Esophagus (tissue), 2 donors: ENCODE data around the gene NUP50. TPM values are rescaled to one million over a fixed set of nuclear protein-coding genes. Genes with fewer than 3 reads are reported as not detected.

Experiments used
- H3K27ac ChIP-seq, 2 donors: one replicate each; pipeline ENCODE4 v1.5.1; 2013; ENCODE audit warnings: low read depth in 2 of 2, mild to moderate bottlenecking in 2 of 2, inconsistent platforms in 1 of 2, low read length in 1 of 2, moderate library complexity in 1 of 2
- H3K27me3 ChIP-seq, 2 donors: one replicate each; pipeline ENCODE4 v1.6.1; 2013; ENCODE audit warnings: low read length in 2 of 2, control low read depth in 1 of 2, mild to moderate bottlenecking in 1 of 2; ENCODE audit not compliant: insufficient read depth in 2 of 2, control insufficient read depth in 1 of 2
- H3K36me3 ChIP-seq, 2 donors: one replicate each; pipeline ENCODE4 v1.6.1; 2013; ENCODE audit warnings: low read length in 1 of 2; ENCODE audit not compliant: control insufficient read depth in 2 of 2, insufficient read depth in 2 of 2
- H3K4me1 ChIP-seq, 2 donors: one replicate each; pipeline ENCODE4 v1.6.1; 2013; ENCODE audit warnings: low read length in 1 of 2; ENCODE audit not compliant: control insufficient read depth in 2 of 2, insufficient read depth in 2 of 2
- H3K4me3 ChIP-seq, 2 donors: one replicate each; pipeline ENCODE4 v1.5.1; 2013; ENCODE audit warnings: low read length in 2 of 2, mild to moderate bottlenecking in 2 of 2, low read depth in 1 of 2, moderate library complexity in 1 of 2
- H3K9me3 ChIP-seq, 2 donors: one replicate each; pipeline ENCODE4 v1.6.1; 2013; ENCODE audit warnings: mild to moderate bottlenecking in 2 of 2, low read depth in 1 of 2, low read length in 1 of 2, moderate library complexity in 1 of 2; ENCODE audit not compliant: control insufficient read depth in 2 of 2, insufficient read depth in 1 of 2
- WGBS, 2 donors: extraction: QIAGEN DNeasy Blood & Tissue Kit; methylation state at CpG; one replicate each; pipeline ENCODE4 v1.1.7; 2013; 5-methylcytosine and 5-hydroxymethylcytosine counted together
- polyA plus RNA-seq, 2 donors: library from polyadenylated mRNA; stranded (reverse); fragments of 200-250 nt; gene quantifications; one replicate each; pipeline ENCODE4 v1.2.3, GENCODE V29; 2013
- donor health status: healthy with polysubstance abuse.
- donor health status: Bipolar disorder and iron deficiency.

Gene NUP50
- polyA plus RNA-seq, 2 donors = 19.7 to 21.5 TPM

- 87 to 94% methylated on average over 18 to 20 of the region's 20 CpGs for WGBS, 2 donors
- Histone ChIP-seq H3K27ac (no peak overlapping the region), H3K4me1 (peaks cover 15 to 17% of the 10 kb centered on the region in 2 donors), H3K27me3 (no peaks in the 10 kb centered on the region), H3K4me3 (no peak overlapping the region), H3K9me3 (no peaks in the 10 kb centered on the region), H3K36me3 (peaks cover 5 to 35% of the 10 kb centered on the region in 2 donors)
Measured at GRCh38 chr22:45205276-45205925, 41.7 kb downstream of the NUP50 start.

GRCh38 chr22:45206233-45206632, 42.5 kb downstream of the NUP50 start:
- Histone ChIP-seq H3K36me3 (peaks cover 0 to 33% of the 10 kb centered on the region in 2 donors), H3K4me1 (peaks cover 13 to 14% of the 10 kb centered on the region in 2 donors)
- 88 to 93% methylated on average over 6 of the region's 6 CpGs for WGBS, 2 donors

DNA sequence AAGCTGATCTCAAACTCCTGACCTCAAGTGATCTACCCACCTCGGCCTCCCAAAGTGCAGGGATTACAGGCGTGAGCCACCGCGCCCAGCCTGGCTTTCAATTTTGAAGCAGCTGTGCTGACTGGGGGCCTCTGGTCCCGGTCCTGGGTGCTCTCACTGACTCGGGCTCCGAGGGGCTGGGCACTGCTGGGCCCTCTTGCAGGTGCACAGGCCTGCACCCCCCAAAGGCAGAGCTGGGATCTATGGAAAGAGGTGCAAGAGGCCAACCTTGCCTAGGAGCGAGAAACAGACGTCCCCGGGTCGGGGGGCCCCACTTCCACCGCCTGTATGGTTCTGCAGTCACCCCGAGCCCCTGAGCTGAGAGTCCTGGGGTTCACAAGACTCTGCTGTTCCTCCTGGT, 43.8 kb downstream of the NUP50 start:
- no peaks in the 10 kb centered on the region for H3K27me3 ChIP-seq
- no peak overlapping the region for H3K27ac ChIP-seq
- WGBS, 2 donors = 96% methylated on average over 13 of the region's 13 CpGs
- H3K4me3 ChIP-seq = no peak overlapping the region
- H3K36me3 ChIP-seq = peaks cover 0 to 29% of the 10 kb centered on the region in 2 donors
- H3K4me1 ChIP-seq = peaks cover 5 to 8% of the 10 kb centered on the region in 2 donors
- H3K9me3 ChIP-seq = no peaks in the 10 kb centered on the region

More at GRCh38 chr22:45206233-45206632, 42.5 kb downstream of the NUP50 start:
- H3K4me3 ChIP-seq = no peak overlapping the region
- H3K27ac ChIP-seq = no peak overlapping the region
- H3K27me3 ChIP-seq = no peaks in the 10 kb centered on the region
- no peaks in the 10 kb centered on the region for H3K9me3 ChIP-seq

DNA sequence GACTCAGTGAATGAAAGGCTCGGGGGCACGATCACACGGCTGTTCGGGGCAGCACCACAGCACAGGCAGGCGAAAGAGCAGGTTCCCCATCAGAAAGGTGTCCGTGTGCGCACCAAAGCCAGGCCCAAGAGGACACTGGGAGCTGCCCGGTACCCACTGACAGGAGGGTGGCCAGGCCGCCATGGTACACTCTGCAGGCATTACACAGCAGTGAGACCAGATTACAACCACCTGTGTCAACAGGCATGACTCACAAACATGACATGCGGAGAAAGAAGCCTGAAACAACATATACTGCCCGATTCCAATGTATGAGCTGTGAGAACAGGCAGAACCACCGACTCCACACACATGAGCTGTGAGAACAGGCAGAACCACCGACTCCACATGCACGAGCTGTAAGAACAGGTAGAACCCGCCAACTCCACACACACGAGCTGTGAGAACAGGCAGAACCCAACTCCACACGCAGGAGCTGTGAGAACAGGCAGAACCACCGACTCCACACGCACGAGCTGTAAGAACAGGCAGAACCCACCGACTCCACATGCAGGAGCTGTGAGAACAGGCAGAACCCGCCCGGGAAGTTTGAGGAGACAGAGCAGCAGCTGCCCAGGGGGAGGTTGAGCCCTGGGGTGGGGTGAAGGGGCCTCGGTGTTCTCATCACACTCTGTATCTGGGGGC, 44.4 kb downstream of the NUP50 start:
- 69 to 72% methylated on average over 24 of the region's 24 CpGs for WGBS, 2 donors
- peak overlapping the region in 1 of 2 donors; percentile 34 for H3K27ac ChIP-seq

DNA sequence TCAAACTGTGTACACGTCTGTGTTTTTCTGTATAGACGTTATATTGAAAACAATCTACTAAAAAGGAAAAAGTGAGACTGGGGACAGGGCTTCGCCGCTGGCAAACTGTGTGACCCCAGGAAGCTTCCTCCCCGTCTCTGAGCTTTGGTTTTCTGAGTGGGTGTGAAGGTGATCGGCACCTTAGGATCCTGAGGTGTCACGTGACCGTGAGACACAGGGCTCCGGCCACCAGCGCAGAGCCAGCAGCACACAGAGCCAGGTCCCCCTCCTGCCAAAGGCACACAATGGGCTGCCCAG, 44.9 kb downstream of the NUP50 start:
- H3K9me3 ChIP-seq = no peaks in the 10 kb centered on the region
- 77 to 85% methylated on average over 10 of the region's 10 CpGs for WGBS, 2 donors
- H3K4me3 ChIP-seq = no peak overlapping the region
- H3K27me3 ChIP-seq = no peaks in the 10 kb centered on the region
- H3K27ac ChIP-seq = peak overlapping the region in 1 of 2 donors; percentile 34
- peaks cover 0 to 18% of the 10 kb centered on the region in 2 donors for H3K36me3 ChIP-seq
- H3K4me1 ChIP-seq = peaks cover 7 to 11% of the 10 kb centered on the region in 2 donors

More for the DNA sequence above, 44.4 kb downstream of the NUP50 start:
- peaks cover 0 to 23% of the 10 kb centered on the region in 2 donors for H3K36me3 ChIP-seq
- H3K9me3 ChIP-seq = no peaks in the 10 kb centered on the region
- no peaks in the 10 kb centered on the region for H3K27me3 ChIP-seq
- no peak overlapping the region for H3K4me3 ChIP-seq
- H3K4me1 ChIP-seq = peaks cover 6 to 8% of the 10 kb centered on the region in 2 donors

DNA sequence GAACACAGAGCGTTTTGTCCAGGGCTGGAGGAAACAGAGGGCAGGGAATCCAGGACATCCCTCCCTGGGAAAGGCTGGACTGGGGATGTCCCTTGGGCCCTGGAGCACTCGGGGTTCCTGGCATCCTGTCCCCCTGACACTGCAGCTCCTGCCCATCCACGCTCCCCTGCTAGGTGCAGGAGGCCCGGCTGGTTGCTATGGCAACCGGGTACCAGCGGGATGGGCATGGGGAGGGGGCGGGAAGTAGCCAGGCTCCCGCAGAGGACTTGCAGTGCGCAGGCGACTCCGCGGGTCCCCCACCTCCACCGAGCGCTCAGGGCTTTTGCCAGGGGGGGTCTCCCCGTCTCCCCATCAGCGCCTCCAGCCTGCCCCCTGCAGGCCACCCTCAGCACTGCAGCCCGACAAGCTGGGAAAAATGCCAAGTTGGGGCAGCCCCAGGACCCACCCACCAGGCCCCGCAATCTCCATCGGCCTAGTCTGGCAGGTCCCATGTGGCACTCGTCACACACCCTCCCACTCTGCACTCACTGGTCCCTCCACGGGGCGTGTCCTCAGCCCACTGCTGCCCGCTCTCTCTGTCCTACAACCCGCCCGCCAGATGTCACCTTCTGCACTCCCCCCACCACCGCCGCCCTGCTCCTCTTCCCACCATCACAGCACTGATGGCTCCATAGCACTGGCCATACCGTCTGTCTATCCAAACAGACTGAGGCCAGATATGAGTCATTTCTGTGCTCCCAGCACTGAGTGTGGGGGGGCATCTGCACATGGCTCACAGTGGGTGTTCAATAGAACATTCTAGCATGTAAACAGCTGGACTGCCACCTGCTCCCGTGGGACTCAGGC, 45.5 kb downstream of the NUP50 start:
- 47 to 61% methylated on average over 24 to 29 of the region's 29 CpGs for WGBS, 2 donors
- H3K4me3 ChIP-seq = no peak overlapping the region
- peaks cover 7 to 11% of the 10 kb centered on the region in 2 donors for H3K4me1 ChIP-seq
- peaks cover 0 to 12% of the 10 kb centered on the region in 2 donors for H3K36me3 ChIP-seq
- H3K27ac ChIP-seq = peak overlapping the region in 1 of 2 donors; percentile 34
- H3K27me3 ChIP-seq = no peaks in the 10 kb centered on the region
- no peaks in the 10 kb centered on the region for H3K9me3 ChIP-seq

DNA sequence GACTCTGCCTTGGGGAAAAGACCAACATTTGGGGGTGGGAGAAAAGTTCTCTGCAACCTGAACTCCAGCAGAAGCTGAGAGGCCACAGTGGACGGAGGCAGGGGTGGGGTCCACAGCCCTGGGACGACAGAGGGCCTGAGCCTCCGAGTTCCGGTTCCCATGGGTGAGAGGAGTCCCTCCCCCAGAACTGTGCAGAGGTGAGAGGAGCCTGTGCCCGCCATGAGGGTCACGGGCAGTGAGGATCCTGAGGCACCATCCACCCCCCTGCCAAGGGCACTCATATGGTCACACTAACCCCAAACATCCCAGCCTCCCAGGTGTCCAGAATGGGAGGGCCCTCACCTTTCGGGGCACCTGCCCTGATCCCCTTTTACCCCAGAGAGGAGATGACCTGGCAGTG, 46.4 kb downstream of the NUP50 start:
- H3K27me3 ChIP-seq = no peaks in the 10 kb centered on the region
- H3K4me1 ChIP-seq = peaks cover 7 to 11% of the 10 kb centered on the region in 2 donors
- H3K4me3 ChIP-seq = no peak overlapping the region
- 86 to 96% methylated on average over 7 of the region's 7 CpGs for WGBS, 2 donors
- no peaks in the 10 kb centered on the region for H3K9me3 ChIP-seq
- H3K36me3 ChIP-seq = peaks cover 0 to 3% of the 10 kb centered on the region in 2 donors
- H3K27ac ChIP-seq = no peak overlapping the region

DNA sequence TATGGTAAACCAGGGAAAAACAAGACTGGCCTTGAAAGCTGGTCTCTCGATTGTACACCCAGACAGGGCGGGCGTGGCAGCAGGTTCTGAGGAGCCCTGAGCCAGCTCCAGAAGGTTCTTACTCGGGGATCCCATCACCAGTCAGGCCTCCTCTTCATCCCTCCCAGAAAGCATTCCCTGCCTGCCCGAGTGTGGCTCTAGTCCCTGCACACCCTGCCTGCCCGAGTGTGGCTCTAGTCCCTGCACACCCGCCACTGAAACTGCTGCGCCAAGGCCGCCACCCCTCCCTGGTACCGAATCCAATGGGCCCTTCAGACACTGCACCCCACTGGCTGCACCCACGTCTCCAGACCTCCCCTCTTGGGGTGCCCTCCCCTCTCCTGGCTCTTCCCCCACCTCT, 46.9 kb downstream of the NUP50 start:
- no peaks in the 10 kb centered on the region for H3K9me3 ChIP-seq
- H3K4me1 ChIP-seq = peaks cover 7 to 11% of the 10 kb centered on the region in 2 donors
- no peak overlapping the region for H3K27ac ChIP-seq
- H3K27me3 ChIP-seq = no peaks in the 10 kb centered on the region
- H3K4me3 ChIP-seq = no peak overlapping the region
- 79 to 81% methylated on average over 11 of the region's 11 CpGs for WGBS, 2 donors
- no peaks in the 10 kb centered on the region for H3K36me3 ChIP-seq

- no peaks in the 10 kb centered on the region for H3K9me3 ChIP-seq
- peak overlapping the region in 1 of 2 donors; percentile 38 for H3K27ac ChIP-seq
- peaks cover 7 to 11% of the 10 kb centered on the region in 2 donors for H3K4me1 ChIP-seq
- no peaks in the 10 kb centered on the region for H3K27me3 ChIP-seq
- no peak overlapping the region for H3K4me3 ChIP-seq
- no peaks in the 10 kb centered on the region for H3K36me3 ChIP-seq
- WGBS, 2 donors = 62 to 68% methylated on average over 8 of the region's 8 CpGs
Measured at GRCh38 chr22:45210991-45211390, 47.3 kb downstream of the NUP50 start.
